Embryonic facial prominence (tissue), 1 donor: Measurements from ENCODE around the gene ACVR1.

Source experiments
- DNase-seq: peaks from one replicate; pipeline ENCODE4 v3.0.0-alpha.2; 2016; ENCODE audit errors: extremely low spot score

Gene ACVR1

GRCh38 chr2:157876066-157876785 is at the start of gene ACVR1:
ACVR1 (minus strand) TSS chr2:157876330; CDS start chr2:157799493, 76,837 bp downstream.
- peak; percentile 97 for DNase-seq

DNA sequence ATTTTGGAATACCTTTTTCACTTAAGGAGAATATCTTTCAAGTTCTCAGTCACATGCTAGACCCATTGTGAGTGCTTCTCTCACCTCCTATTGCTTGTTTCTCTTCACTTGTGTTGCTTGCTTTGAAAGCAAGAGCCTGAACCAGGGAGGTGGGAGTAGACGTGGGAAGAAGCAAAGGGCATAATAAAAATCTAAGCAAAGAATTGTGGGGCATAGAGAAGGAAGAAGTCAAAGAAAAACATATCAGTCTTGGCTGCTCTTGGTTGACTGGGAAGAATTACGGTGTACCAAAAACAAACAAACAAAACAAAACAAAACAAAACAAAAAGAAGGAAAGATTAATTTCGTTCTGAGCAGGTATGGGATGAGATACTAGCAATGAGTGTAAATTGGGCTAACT is 48.9 kb upstream of the ACVR1 start:
- no peak for DNase-seq

GRCh38 chr2:157923598-157924217 is 47.6 kb upstream of the ACVR1 start:
- DNase-seq = no peak

DNA sequence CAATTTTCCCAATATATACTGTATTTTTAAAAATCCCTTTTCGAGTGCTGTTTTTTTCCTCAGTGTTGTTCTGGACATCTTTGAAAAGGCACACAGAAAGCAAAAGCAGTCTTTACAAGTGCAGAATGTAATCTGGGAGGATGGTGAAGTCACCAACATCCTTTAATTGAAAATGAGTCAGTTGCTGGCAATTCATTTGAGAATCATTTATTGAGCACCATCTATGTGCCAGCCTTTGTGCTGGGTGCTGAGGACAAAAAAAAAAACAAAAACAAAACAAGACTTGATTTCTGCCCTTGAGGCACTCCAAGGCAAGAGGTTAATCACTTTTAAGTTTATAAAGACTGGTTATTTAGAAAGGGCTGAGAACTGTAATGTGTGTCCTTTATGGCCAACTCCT is 46.7 kb upstream of the ACVR1 start:
- no peak for DNase-seq

- no peak for DNase-seq
These were observed 46.2 kb upstream of the ACVR1 start for GRCh38 chr2:157922336-157922735.

GRCh38 chr2:157920736-157921135 is 44.6 kb upstream of the ACVR1 start:
- no peak for DNase-seq

DNA sequence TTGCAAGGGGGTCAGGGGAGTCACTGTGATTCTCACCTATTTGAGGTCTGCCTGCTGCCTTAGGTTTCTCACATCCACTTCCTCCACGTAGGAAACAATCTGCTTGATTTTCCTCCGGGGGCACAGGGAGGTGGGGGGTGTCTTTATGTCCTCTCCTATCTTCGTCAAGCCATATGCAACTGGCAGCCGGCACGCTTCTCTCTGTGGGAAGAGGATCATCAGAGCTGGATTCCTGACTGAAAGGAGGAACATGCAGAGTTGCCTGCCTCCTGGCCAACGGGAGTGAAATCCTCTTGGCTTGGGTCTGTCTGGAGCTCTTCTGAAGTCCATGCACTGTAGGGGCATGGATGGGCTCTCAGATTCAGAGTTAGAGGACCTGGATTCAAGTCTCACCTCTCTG is 43.1 kb upstream of the ACVR1 start:
- no peak for DNase-seq

- no peak for DNase-seq
These were observed 42.2 kb upstream of the ACVR1 start for GRCh38 chr2:157918319-157918718.

GRCh38 chr2:157911750-157912149 is 35.6 kb upstream of the ACVR1 start:
- no peak for DNase-seq

DNA sequence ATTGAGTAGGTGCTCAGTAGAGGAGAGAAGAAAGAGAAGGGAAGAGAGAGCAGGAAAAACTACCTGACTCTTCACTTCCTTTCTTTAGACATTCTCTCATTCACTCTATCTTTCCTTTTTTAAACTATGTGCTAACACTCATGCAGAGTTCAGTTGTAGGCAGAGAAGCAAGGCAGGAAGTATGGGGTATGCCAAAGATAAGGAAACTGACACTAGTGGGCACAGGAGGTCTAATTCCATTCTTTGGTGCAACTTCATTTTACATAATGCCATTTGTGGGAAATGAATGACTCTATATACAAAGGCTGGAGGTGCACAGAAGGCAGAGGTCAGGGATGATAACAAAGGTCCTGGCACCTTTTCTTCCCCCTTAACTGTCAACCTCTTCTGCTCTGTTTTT is 35.1 kb upstream of the ACVR1 start:
- DNase-seq = no peak

GRCh38 chr2:157905092-157905491 is 29.0 kb upstream of the ACVR1 start:
- no peak for DNase-seq

DNA sequence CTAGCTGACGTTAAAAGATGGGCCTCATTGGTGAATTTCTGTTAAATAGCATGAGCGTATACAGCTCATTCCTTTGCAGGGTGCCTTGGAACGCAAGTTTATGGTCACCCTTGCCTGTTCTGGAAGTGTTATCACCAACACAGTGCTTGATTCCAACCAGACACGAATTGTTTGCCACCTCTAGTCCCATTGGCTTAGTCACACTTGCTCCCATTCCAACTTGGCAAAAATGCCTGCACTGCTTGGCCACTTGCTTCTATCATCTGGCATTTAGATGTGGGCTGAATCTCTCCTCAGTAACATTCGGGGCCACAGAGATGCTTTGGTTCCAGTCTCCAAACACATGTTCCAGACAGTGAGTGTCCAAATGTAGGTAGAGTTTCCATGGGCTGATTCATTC is 27.5 kb upstream of the ACVR1 start:
- no peak for DNase-seq

GRCh38 chr2:157903151-157903550 is 27.0 kb upstream of the ACVR1 start:
- no peak for DNase-seq

GRCh38 chr2:157902692-157903091 is 26.6 kb upstream of the ACVR1 start:
- no peak for DNase-seq

DNA sequence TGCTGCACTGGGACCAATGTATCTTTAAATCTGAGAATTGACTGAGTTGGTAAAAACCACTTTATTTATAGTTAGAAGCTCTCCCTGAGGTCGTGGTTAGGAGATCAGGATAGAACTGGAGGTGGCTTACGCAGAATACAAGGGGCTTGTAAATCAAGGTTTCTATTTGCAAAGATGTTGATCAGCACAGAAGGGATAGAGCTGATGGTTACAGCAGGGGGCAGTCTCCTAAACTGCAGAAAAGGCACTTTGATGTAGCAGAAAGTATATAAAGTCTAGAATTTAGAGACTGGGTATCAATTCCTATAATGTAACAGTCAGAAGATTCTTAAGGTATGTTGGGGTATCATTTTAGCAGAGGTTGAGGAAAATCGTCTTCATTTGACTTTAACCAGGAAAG is 25.2 kb upstream of the ACVR1 start:
- DNase-seq = no peak

DNA sequence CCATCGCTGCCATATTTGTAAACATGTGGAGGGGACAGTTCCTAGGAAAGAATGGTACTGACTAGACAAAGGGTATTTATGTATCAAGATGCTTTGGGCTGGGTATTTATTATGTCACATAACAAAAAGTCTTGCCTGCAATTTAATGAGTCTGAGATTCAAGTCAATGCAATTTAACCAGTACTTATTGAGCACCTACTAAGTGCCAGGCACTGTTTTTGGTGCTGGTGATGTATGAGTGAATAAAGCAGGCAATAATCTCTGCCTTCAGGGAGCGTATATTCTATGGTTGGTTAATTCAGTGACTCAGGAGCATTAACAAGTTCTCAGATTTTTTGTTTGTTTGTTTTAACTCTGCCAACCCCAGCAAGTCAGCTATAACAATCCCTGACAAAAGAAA is 24.6 kb upstream of the ACVR1 start:
- no peak for DNase-seq

DNA sequence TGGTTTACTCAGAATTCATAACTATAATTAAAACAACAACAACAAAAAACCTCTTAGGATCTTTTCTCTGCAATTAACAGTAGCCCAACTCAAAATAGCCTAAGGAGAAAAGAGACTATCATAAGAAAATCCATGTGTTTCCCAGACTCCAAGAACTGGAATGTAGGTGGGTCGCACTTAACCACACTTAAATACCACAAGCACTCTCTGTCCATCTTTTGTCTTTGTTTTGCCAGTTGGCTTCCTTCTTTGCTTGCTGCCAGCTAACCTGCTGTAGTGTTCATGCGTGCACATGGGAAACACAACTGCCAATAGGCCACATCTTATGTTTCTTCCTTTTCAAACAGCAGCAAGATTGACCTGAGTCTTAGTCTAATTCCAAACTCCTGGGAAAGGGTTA is 24.1 kb upstream of the ACVR1 start:
- no peak for DNase-seq

DNA sequence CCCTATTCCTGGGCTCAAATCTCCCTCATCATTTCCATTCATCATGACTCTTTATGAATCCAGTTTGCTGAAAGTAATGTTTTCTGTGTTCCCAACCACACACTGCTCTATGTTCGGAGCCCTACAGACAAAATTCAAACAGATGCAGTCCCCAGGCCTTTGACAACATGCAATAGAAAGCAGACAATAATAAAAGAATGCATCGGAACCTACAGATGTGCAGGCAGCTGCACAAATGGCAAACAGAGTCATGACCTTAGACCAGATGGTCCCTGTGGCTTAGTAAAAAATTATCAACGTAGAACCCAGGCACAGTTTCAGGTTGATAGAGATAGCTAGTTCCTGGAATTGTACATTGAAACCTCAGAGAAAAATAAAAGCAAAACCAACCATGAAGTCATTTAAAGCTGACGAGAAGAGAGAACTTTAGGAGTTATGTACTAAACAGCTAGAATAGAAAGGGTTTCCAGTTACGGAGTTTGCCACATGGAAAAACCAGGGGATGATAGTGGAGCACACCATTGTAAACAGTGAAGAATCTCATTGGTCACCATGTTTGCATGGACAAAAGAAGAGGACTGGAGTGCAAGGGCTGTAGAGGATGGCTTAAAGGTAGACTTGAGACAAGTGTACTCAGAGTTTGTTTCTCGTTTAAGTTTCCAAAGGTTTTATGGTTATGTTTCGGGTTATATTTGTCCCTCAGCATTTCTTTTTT is 23.2 kb upstream of the ACVR1 start:
- DNase-seq = no peak

DNA sequence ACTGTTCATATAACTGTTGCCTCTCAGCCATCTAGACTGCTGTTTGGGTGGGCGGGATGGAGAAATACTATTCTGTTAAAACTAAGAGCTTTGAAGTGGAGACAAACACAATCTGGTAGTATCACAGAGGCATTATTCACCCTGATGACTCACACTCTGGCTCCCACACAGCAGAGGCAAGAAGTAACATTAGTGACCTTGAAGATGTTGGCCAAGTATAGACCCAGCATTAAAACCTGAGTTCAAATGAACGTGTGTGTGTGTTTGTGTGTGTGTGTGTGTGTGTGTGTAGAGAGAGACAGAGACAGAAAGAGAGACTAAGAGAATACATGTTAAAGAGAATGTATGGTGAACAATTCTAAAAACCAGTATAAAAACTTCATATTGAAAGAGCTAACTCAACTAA is 22.5 kb upstream of the ACVR1 start:
- DNase-seq = no peak

DNA sequence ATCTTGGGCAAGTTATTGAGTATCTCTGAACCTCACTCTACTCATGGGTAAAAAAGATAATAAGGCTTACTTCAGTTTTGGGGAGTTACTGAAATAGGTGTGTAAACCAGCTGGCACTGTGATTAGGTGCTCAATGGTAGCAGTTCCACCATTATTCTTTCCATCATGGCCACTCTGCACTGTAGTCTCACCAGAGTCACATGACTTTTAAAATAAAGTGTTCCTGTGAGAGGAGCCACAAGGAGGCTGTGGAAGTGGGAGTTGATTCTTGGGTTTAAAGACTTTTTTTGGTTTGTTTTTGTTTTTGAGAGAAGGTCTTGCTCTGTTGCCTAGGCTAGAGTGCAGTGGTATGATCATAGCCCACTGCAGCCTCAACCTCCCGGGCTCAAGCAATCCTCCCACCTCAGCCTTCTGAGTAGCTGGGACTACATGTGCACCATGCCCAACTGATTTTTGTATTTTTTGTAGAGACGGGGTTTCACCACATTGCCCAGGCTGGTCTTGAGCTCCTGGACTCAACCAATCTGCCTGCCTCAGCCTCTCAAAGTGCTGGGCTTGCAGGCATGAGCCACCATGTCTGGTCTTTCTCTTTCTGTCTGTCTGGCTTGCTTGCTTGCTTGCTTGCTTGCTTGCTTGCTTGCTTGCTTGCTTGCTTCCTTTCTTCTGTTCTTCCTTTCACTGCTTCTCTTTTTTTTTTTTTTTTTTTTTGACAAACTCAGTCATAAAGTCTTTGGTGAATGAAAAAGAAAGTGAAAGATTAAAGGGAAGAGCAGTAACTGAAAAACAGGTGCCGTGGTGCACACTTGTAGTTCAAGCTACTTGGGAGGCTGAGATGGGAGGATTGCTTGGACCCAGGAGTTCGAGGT is 21.2 kb upstream of the ACVR1 start:
- no peak for DNase-seq

DNA sequence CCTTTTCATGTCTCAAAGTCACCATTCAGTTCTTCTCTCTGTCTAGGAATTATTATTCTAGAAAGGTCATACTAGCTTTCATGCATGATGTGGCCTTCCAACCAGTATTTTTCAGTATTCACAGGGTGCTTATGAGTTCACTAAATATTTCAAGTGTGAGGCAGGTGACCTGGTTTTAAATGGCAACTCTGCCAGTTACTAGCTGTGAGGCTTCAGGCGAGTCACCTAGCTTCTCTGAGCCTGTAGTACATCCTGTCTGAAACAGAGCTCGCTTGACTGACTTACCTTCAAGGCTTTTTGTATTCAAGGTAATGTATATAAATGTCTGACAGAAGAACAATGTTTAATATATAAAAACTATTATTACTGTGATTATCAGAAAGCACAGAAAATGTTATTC is 19.4 kb upstream of the ACVR1 start:
- no peak for DNase-seq
